Left ventricle myocardium inferior (tissue), 1 donor: ENCODE measurements around the gene KDM4C. TPM values are rescaled to one million over a fixed set of nuclear protein-coding genes. Genes with fewer than 3 reads are reported as not detected.

ENCODE experiments used
- DNase-seq: peaks from one replicate; pipeline ENCODE4 v3.0.0-alpha.2; 2020
- H3K27ac ChIP-seq: fragments of 200-600 bp; replicated peaks from 2 replicates; pipeline ENCODE4 v1.8.0; 2021
- H3K27me3 ChIP-seq: fragments of 200-600 bp; 2 replicates; pipeline ENCODE4 v1.8.0; 2021; ENCODE audit warnings: low read depth
- H3K36me3 ChIP-seq: fragments of 200-600 bp; 2 replicates; pipeline ENCODE4 v1.8.0; 2021
- H3K4me1 ChIP-seq: fragments of 200-600 bp; 2 replicates; pipeline ENCODE4 v1.8.0; 2021
- H3K4me3 ChIP-seq: fragments of 200-600 bp; 2 replicates; pipeline ENCODE4 v1.8.0; 2021; ENCODE audit warnings: mild to moderate bottlenecking, moderate library complexity
- H3K9me3 ChIP-seq: fragments of 200-600 bp; replicated peaks from 2 replicates; pipeline ENCODE4 v1.8.0; 2021
- CTCF ChIP-seq: fragments of 200-600 bp; IDR thresholded peaks from 2 replicates; pipeline ENCODE4 v1.8.0; 2021; ENCODE audit warnings: antibody characterized with exemption, mild to moderate bottlenecking, borderline replicate concordance
- intact Hi-C: fragments of 100-400 bp; cut with micrococcal nuclease; formaldehyde crosslinking; loops from one replicate; pipeline ENCODE4 v1.11.0; 2022
- total RNA-seq: library from RNA; stranded (reverse); fragmentation: NEBNext Ultra II Directional; extraction: Animal tissue kit (Norgen Biotek cat#: 25700); gene quantifications from one replicate; pipeline ENCODE4 v1.2.1, GENCODE V29; 2021
- donor health status: DM: no; HTN: yes; CAD: no; lungs with severe emphysema.

Gene KDM4C
- total RNA-seq, 1 donor from 2014 or later, result 14.1 TPM

- Histone ChIP-seq H3K4me3 (no peak overlapping the region), H3K27me3 (no peaks in the 10 kb centered on the region), H3K9me3 (no peaks in the 10 kb centered on the region), H3K4me1 (peaks cover 20% of the 10 kb centered on the region), H3K36me3 (no peaks in the 10 kb centered on the region), H3K27ac (no peak overlapping the region)
- no peak for TF ChIP-seq CTCF
- intact Hi-C loops, result no loop called here
- DNase-seq, result no peak
Measured at GRCh38 chr9:6915635-6916034, 157.9 kb downstream of the KDM4C start.

- H3K4me1 ChIP-seq, result peaks cover 13% of the 10 kb centered on the region
- H3K27me3 ChIP-seq, result no peaks in the 10 kb centered on the region
- no peak for TF ChIP-seq CTCF
- no peaks in the 10 kb centered on the region for H3K9me3 ChIP-seq
- H3K36me3 ChIP-seq, result no peaks in the 10 kb centered on the region
- intact Hi-C loops, result no loop called here
- H3K4me3 ChIP-seq, result no peak overlapping the region
- no peak for DNase-seq
- H3K27ac ChIP-seq, result no peak overlapping the region
Measured at GRCh38 chr9:6917162-6917561, 159.4 kb downstream of the KDM4C start.

GRCh38 chr9:6920041-6920440, 162.3 kb downstream of the KDM4C start:
- no peak for DNase-seq
- Histone ChIP-seq H3K36me3 (no peaks in the 10 kb centered on the region), H3K27me3 (no peaks in the 10 kb centered on the region), H3K4me3 (no peak overlapping the region), H3K27ac (no peak overlapping the region), H3K9me3 (no peaks in the 10 kb centered on the region), H3K4me1 (peaks cover 15% of the 10 kb centered on the region)
- no peak for TF ChIP-seq CTCF
- intact Hi-C loops, result no loop called here

- no peak for TF ChIP-seq CTCF
- no peaks in the 10 kb centered on the region for H3K9me3 ChIP-seq
- H3K4me3 ChIP-seq, result no peak overlapping the region
- intact Hi-C loops, result no loop called here
- no peak for DNase-seq
- no peaks in the 10 kb centered on the region for H3K27me3 ChIP-seq
- no peak overlapping the region for H3K27ac ChIP-seq
- peaks cover 22% of the 10 kb centered on the region for H3K4me1 ChIP-seq
- no peaks in the 10 kb centered on the region for H3K36me3 ChIP-seq
Measured at GRCh38 chr9:6921315-6921714, 163.5 kb downstream of the KDM4C start.

GRCh38 chr9:6922124-6922676, 164.4 kb downstream of the KDM4C start:
- no peak for DNase-seq
- TF ChIP-seq CTCF, result no peak
- no peak overlapping the region for H3K27ac ChIP-seq
- peaks cover 25% of the 10 kb centered on the region for H3K4me1 ChIP-seq
- intact Hi-C loops, result no loop called here
- no peaks in the 10 kb centered on the region for H3K36me3 ChIP-seq
- no peak overlapping the region for H3K4me3 ChIP-seq
- no peaks in the 10 kb centered on the region for H3K9me3 ChIP-seq
- H3K27me3 ChIP-seq, result no peaks in the 10 kb centered on the region
